ENCODE data around the gene SHROOM2.

SHROOM2 gene

GRCh38 chrX:9864011-9864410, 77.8 kb downstream of the SHROOM2 start:
- DNase-seq (ENCODE audit: low read depth) = no peak

GRCh38 chrX:9865804-9866472, 79.7 kb downstream of the SHROOM2 start:
- DNase-seq (ENCODE audit: low read depth) = no peak

DNA sequence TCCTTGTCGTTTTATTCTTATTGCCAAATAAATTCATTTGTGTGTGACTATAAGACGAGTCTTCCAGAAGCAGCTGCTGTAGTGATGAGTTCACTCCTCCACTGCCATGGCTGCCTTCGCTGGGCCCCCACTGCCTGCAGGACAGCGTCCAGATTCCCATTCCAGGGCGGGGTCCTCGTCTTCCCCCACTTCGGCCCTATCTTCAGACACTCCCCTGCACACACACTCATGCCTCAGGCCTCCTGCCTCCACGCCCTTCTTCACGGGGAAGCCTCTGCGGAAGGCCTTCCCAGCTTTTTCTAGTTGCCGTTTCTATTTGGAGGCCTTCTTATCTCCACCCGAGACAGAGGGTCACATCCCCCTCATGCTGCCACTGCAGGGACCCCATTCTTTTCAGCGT, 80.4 kb downstream of the SHROOM2 start:
- no peak for DNase-seq (ENCODE audit: low read depth)

DNA sequence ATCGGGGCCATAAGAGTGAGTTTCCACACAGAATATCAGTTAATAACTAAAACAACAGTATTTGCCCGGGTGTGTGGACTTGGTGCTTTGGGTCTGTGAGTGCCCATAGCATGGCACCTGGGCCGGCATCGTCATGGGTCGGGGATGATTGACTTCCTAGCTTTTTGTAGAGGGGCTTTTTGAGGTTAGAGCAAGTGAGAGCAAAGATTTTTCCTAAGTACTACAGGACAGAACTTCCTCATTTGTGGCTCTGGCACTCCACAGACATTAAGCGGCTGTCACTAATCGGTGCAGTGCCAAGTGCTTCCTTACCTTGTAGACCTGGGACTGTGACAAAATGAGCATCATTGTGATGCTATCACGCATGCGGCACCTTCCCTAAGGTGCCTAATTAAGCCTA, 81.0 kb downstream of the SHROOM2 start:
- no peak for DNase-seq (ENCODE audit: low read depth)

GRCh38 chrX:9867753-9868152, 81.5 kb downstream of the SHROOM2 start:
- DNase-seq (ENCODE audit: low read depth) = no peak

DNA sequence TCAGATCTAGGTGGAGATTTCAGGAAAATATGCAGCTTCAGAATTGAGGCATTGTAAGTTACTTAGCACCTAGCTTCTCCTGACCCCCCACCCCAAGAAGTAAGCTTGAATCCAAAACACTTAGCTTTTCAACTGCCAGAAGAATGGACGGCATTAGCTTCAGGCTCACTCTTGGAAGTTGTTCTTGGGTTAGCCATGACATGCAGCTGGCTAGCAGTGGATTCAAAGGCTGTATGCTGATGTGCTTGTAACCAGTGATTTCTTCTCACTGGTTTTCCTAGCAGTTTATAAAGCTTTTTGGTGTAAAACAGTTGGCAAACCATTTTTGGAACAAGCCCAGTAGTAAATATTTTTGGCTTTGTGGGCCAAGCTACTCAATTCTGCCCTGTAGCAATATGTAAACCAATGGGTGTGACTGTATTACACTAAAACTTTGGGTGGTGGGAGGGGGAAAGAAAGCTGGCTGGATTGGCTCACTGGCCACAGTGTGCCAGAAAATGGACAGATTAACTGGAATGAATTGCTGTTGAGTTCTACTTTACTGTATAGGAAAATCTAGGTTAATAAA, 85.6 kb downstream of the SHROOM2 start:
- no peak for DNase-seq (ENCODE audit: low read depth)

GRCh38 chrX:9873360-9873759, 87.1 kb downstream of the SHROOM2 start:
- DNase-seq (ENCODE audit: low read depth) = no peak

GRCh38 chrX:9873952-9874351, 87.7 kb downstream of the SHROOM2 start:
- no peak for DNase-seq (ENCODE audit: low read depth)

DNA sequence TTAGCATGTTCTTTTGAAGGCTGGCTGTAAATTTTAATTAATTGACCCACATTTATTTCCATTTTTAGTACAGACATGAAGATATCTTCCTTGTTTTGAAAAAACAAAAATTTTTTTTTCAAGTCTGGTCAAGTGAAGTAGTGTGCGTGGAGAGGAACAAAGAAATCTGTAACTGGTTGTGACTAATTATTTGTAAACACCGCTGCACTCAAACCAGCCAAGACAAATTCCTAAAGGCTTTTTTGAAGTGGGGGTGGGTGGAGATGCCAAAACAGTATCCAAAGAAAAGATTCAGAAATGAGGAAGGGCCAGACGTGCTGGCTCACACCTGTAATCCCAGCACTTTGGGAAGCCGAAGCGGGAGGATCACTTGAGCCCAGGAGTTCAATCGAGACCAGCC, 88.3 kb downstream of the SHROOM2 start:
- no peak for DNase-seq (ENCODE audit: low read depth)

DNA sequence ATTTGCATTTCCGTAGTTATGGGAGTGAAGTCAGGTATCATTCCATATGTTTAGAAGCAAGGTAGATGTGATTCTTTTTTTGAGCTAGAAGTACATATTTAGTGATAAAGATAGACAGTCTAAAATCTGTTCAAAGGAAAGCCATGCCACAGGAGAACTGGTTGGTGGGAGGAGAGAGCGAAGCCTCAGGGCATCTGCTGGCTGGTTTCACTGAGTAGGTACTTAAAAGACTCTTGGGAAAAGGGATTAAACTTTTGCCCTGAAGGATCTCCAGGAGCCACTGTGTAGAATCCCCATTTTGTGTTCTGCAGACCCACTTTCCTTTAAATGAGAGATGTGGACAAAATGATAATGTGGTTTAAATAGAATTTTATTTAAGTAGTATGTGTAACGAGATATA, 89.6 kb downstream of the SHROOM2 start:
- DNase-seq (ENCODE audit: low read depth) = no peak

DNA sequence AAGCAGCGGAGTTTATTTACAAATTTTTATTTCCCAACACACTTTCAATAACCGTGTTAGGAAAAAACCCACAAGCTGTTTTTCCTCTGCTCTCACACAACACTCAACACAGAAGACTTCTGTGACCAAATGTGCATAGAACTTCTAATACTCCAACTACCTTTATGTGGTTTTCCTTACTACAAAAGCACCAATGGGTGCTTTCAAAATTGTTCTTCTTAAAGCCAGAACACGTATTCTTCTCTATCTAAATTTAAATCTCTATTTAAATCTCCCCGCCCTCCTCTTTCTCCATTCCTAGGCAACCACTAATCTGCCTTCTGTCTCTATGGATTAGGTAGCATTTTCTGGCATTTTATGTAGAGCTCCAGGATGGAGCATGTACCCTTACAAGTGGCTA, 90.0 kb downstream of the SHROOM2 start:
- DNase-seq (ENCODE audit: low read depth) = no peak

GRCh38 chrX:9878146-9878820, 92.1 kb downstream of the SHROOM2 start:
- no peak for DNase-seq (ENCODE audit: low read depth)

- no peak for DNase-seq (ENCODE audit: low read depth)
Measured at GRCh38 chrX:9880237-9880636, 94.0 kb downstream of the SHROOM2 start.

DNA sequence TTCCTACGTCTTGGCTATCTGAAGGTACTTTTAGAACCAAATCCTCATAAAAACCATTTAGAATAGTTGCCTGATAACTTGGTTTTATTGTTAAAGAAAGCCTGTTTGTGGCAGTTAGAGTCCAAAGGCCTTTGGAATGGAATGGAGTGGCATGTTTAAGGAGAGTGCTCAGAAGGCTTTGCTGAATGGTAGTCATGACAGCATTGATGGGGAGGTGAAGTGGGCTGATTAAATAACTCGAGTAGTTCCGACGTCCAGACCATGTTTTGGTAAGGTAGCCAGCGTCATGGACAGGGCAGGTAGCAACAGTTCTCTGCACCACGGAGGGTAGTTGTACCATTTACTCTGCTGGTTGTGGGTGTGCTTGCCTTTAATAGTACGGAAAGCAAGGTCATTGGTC, 94.6 kb downstream of the SHROOM2 start:
- DNase-seq (ENCODE audit: low read depth) = no peak

GRCh38 chrX:9882669-9883446, 96.6 kb downstream of the SHROOM2 start:
- DNase-seq (ENCODE audit: low read depth) = no peak

- DNase-seq (ENCODE audit: low read depth) = no peak
Measured at GRCh38 chrX:9884031-9884779, 98.0 kb downstream of the SHROOM2 start.

- DNase-seq (ENCODE audit: low read depth) = no peak
Measured at GRCh38 chrX:9885150-9885549, 98.9 kb downstream of the SHROOM2 start.

DNA sequence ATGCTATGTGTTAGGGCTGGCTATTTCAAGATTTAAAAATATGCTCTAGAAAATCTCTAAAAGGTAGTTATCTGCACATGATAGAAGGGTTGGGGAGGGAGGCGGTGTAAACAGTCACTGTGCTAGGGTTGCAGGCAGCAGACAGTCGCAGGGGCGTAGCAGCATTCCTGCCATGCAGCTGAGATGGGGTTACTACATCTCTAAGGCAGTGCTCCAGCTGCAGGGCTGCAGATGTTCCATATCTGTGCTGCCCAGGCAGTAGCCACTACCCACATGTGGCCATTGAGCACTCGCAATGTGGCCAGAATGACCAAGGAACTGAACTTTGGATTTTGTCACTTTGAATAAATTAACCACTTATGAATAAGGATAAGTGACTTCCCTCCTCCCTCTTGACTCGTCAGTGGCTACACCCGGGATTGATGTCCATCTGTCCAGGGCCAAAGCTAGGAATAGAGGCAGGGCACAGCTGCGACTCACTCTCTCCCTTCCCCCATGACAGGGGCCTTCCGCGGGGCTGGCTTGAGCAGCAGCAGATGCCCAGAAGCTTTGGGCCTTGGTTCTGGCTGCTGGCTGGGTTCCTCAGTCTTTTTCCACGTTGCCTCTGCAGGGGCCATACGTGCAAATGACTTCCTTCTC, 101.5 kb downstream of the SHROOM2 start:
- no peak for DNase-seq (ENCODE audit: low read depth)

GRCh38 chrX:9888953-9889470, 102.8 kb downstream of the SHROOM2 start:
- no peak for DNase-seq (ENCODE audit: low read depth)

DNA sequence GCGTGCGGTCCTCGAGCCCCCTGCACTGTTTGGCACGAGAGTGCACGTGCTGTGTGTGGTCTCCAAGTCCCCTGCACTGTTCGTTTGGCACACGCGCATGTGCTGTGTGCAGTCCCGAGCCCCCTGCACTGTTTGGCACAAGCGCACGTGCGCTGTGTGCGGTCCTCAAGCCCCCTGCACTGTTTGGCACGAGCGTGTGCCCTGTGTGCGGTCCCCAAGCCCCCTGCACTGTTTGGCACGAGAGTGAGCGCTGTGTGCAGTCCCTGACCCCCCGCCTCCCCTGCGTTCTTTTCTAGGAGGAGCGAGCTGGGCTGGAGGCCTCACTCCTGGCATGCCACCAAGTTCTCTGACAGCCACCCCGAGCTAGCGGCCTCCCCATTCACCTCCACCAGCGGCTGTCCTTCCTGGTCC, 104.5 kb downstream of the SHROOM2 start:
- no peak for DNase-seq (ENCODE audit: low read depth)

DNA sequence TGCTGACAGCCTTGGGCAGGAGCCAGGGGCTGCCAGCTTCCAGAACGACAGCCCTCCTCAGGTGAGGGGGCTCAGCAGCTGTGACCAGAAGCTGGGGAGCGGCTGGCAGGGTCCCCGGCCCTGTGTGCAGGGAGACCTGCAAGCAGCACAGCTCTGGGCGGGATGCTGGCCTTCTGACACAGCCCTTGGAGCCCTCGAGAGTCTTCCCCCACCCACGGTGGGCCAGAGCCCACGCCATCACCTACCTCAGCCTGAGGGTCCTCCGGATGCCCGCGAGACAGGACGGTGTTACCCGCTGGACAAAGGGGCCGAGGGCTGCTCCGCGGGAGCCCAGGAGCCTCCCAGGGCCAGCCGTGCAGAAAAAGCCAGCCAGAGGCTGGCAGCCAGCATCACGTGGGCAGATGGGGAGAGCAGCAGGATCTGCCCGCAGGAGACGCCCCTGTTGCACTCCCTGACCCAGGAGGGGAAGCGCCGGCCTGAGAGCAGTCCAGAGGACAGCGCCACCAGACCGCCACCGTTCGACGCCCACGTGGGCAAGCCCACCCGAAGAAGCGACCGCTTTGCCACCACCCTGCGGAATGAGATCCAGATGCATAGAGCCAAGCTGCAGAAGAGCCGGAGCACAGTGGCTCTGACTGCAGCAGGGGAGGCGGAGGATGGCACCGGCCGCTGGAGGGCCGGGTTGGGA, 109.1 kb downstream of the SHROOM2 start:
- no peak for DNase-seq (ENCODE audit: low read depth)
